ENCODE data around the gene TSPAN5. TPM values are rescaled to one million over a fixed set of nuclear protein-coding genes. Genes with fewer than 3 reads are reported as not detected.

TSPAN5 gene
- total RNA-seq, 1 experiment from 2014 or later: 41.8 TPM

DNA sequence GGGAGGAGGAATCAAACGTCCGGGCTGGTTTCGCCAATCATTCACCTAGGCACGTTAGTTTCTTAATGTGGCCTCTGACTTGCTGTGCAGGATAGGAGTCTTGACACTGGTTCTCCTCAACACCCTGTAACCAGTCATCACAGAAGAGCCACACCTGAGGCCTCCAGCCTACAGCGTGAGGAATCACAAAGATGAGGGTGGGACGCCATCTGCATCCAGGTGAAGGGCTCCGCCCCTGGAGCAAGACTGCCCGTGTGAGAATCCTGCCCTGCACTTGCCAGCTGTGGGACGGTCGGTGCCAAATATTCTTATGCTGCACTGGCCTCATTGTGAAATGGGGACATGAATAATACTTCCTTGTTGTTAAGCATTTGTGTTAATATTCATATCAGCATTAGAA, 35.7 kb upstream of the TSPAN5 start:
- BruUV-seq (replicated peaks): no TSS peak
- Histone ChIP-seq H3K27me3 (ENCODE audit: low read length) (no peaks in the 10 kb centered on the region), H3K27ac (ENCODE audit: low read length) (no peak overlapping the region), H4K20me1 (ENCODE audit: low read length) (no peaks in the 10 kb centered on the region), H3K9ac (ENCODE audit: low read length) (no peak overlapping the region), H2AFZ (ENCODE audit: low read length) (no peak overlapping the region), H3K4me1 (ENCODE audit: insufficient read depth, low read length) (no peaks in the 10 kb centered on the region), H3K36me3 (ENCODE audit: low read depth, low read length) (no peaks in the 10 kb centered on the region), H3K4me3 (ENCODE audit: low read length) (no peak overlapping the region), H3K4me2 (ENCODE audit: low read length) (no peak overlapping the region), H3F3A (ENCODE audit: low read length, unreplicated experiment) (no peaks in the 10 kb centered on the region), H3K79me2 (ENCODE audit: low read length) (no peaks in the 10 kb centered on the region), H3K9me2 (replicated peaks; ENCODE audit: low read length) (no peaks in the 10 kb centered on the region), H3K9me3 (ENCODE audit: low read length) (no peaks in the 10 kb centered on the region)
- POLR2A ChIA-PET (ENCODE audit: unreplicated experiment): no interaction called here
- intact Hi-C loops (cut with micrococcal nuclease): no loop called here
- ATAC-seq (no peak), DNase-seq (no peak)
- CTCF ChIA-PET: no interaction called here
- no peak for TF ChIP-seq EZH2 (IDR thresholded peaks at IDR 0.05; ENCODE audit: low read length, unreplicated experiment)

DNA sequence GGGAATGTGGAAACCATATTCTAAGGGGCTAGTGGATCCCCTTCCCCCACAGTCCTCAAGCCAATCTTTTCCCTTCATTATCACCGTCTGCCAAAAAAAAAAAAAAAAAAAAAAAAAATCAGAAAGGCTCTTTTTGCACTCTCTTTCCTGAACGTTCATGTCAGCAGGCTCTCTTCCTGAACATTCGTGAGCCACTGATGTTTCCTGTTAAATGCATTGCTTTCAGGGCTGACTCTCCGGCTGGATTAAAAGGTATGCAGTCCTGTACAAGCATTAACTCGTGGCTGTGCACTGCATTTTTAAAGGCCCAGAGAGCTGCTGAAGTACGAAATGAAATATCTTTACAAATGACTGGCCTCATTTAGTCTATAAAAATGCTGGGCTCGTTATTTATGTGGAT, 34.0 kb upstream of the TSPAN5 start:
- ChIA-PET CTCF (no interaction called here), POLR2A (ENCODE audit: unreplicated experiment) (no interaction called here)
- H3K9ac ChIP-seq (ENCODE audit: low read length): no peak overlapping the region
- H3K9me2 ChIP-seq (replicated peaks; ENCODE audit: low read length): no peaks in the 10 kb centered on the region
- H4K20me1 ChIP-seq (ENCODE audit: low read length): no peaks in the 10 kb centered on the region
- no TSS peak for BruUV-seq (replicated peaks)
- no peak overlapping the region for H3K27ac ChIP-seq (ENCODE audit: low read length)
- no peaks in the 10 kb centered on the region for H3K79me2 ChIP-seq (ENCODE audit: low read length)
- peaks cover 8% of the 10 kb centered on the region for H3K4me1 ChIP-seq (ENCODE audit: insufficient read depth, low read length)
- H2AFZ ChIP-seq (ENCODE audit: low read length): no peak overlapping the region
- no peaks in the 10 kb centered on the region for H3K27me3 ChIP-seq (ENCODE audit: low read length)
- no peaks in the 10 kb centered on the region for H3K36me3 ChIP-seq (ENCODE audit: low read depth, low read length)
- no peaks in the 10 kb centered on the region for H3F3A ChIP-seq (ENCODE audit: low read length, unreplicated experiment)
- H3K9me3 ChIP-seq (ENCODE audit: low read length): no peaks in the 10 kb centered on the region
- TF ChIP-seq, protein P1, sequence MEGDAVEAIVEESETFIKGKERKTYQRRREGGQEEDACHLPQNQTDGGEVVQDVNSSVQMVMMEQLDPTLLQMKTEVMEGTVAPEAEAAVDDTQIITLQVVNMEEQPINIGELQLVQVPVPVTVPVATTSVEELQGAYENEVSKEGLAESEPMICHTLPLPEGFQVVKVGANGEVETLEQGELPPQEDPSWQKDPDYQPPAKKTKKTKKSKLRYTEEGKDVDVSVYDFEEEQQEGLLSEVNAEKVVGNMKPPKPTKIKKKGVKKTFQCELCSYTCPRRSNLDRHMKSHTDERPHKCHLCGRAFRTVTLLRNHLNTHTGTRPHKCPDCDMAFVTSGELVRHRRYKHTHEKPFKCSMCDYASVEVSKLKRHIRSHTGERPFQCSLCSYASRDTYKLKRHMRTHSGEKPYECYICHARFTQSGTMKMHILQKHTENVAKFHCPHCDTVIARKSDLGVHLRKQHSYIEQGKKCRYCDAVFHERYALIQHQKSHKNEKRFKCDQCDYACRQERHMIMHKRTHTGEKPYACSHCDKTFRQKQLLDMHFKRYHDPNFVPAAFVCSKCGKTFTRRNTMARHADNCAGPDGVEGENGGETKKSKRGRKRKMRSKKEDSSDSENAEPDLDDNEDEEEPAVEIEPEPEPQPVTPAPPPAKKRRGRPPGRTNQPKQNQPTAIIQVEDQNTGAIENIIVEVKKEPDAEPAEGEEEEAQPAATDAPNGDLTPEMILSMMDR (conservative IDR thresholded peaks at IDR 0.05; ENCODE audit: low read depth, low read length): no peak
- TF ChIP-seq EZH2phosphoT487 (IDR thresholded peaks at IDR 0.05; ENCODE audit: borderline replicate concordance, low read length): no peak
- DNase-seq (no peak), ATAC-seq (no peak)
- H3K4me2 ChIP-seq (ENCODE audit: low read length): no peak overlapping the region
- intact Hi-C loops (cut with micrococcal nuclease): no loop called here
- H3K4me3 ChIP-seq (ENCODE audit: low read length): no peak overlapping the region

DNA sequence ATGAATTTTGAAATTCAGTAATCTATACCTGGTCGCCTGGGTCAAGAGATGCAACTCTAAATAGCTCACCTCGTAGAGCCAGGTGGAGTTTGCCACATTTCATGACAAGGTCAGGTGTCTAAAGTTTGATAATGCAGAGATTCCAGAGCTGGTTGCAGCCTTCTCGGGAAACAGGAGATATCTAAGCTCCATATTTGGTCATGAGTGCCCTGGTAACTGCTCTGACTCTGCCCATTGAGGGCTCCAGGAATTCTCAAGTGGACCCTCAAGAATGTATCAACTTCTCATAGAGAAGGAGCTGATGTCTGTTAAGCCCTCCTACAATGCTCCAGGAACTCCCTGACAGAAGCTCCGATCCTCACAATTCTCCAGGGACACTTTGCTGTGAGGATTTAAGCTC, 33.2 kb upstream of the TSPAN5 start:
- no peaks in the 10 kb centered on the region for H3K9me2 ChIP-seq (replicated peaks; ENCODE audit: low read length)
- intact Hi-C loops (cut with micrococcal nuclease): no loop called here
- no peak overlapping the region for H3K4me3 ChIP-seq (ENCODE audit: low read length)
- H3K27ac ChIP-seq (ENCODE audit: low read length): no peak overlapping the region
- DNase-seq (no peak), ATAC-seq (no peak)
- H2AFZ ChIP-seq (ENCODE audit: low read length): no peak overlapping the region
- no peaks in the 10 kb centered on the region for H3K79me2 ChIP-seq (ENCODE audit: low read length)
- no peaks in the 10 kb centered on the region for H4K20me1 ChIP-seq (ENCODE audit: low read length)
- no TSS peak for BruUV-seq (replicated peaks)
- ChIA-PET CTCF (no interaction called here), POLR2A (ENCODE audit: unreplicated experiment) (no interaction called here)
- no peak overlapping the region for H3K9ac ChIP-seq (ENCODE audit: low read length)
- no peaks in the 10 kb centered on the region for H3K36me3 ChIP-seq (ENCODE audit: low read depth, low read length)
- TF ChIP-seq EZH2 (IDR thresholded peaks at IDR 0.05; ENCODE audit: low read length, unreplicated experiment) (no peak), EZH2phosphoT487 (IDR thresholded peaks at IDR 0.05; ENCODE audit: borderline replicate concordance, low read length) (no peak)
- TF ChIP-seq, protein P1 (conservative IDR thresholded peaks at IDR 0.05; ENCODE audit: low read depth, low read length): no peak
- H3K4me1 ChIP-seq (ENCODE audit: insufficient read depth, low read length): peaks cover 8% of the 10 kb centered on the region
- H3F3A ChIP-seq (ENCODE audit: low read length, unreplicated experiment): no peaks in the 10 kb centered on the region
- no peaks in the 10 kb centered on the region for H3K9me3 ChIP-seq (ENCODE audit: low read length)
- no peaks in the 10 kb centered on the region for H3K27me3 ChIP-seq (ENCODE audit: low read length)
- no peak overlapping the region for H3K4me2 ChIP-seq (ENCODE audit: low read length)
